ENCODE measurements around the gene EFCAB6. TPM values are rescaled to one million over a fixed set of nuclear protein-coding genes. Genes with fewer than 3 reads are reported as not detected.

EFCAB6 gene
- total RNA-seq, 3 donors from 2014 or later, result 3.0 to 9.8 (median 5.9) TPM

GRCh38 chr22:43504666-43505261, 307.3 kb downstream of the EFCAB6 start:
- Histone ChIP-seq H3K36me3 (no peaks in the 10 kb centered on the region), H3K4me1 (no peaks in the 10 kb centered on the region), H3K9me3 (no peaks in the 10 kb centered on the region), H3K27me3 (no peaks in the 10 kb centered on the region), H3K4me3 (no peak overlapping the region), H3K27ac (no peak overlapping the region)
- DNase-seq (ENCODE audit: low spot score in 2 of 2), result no peak
- TF ChIP-seq, protein P1, sequence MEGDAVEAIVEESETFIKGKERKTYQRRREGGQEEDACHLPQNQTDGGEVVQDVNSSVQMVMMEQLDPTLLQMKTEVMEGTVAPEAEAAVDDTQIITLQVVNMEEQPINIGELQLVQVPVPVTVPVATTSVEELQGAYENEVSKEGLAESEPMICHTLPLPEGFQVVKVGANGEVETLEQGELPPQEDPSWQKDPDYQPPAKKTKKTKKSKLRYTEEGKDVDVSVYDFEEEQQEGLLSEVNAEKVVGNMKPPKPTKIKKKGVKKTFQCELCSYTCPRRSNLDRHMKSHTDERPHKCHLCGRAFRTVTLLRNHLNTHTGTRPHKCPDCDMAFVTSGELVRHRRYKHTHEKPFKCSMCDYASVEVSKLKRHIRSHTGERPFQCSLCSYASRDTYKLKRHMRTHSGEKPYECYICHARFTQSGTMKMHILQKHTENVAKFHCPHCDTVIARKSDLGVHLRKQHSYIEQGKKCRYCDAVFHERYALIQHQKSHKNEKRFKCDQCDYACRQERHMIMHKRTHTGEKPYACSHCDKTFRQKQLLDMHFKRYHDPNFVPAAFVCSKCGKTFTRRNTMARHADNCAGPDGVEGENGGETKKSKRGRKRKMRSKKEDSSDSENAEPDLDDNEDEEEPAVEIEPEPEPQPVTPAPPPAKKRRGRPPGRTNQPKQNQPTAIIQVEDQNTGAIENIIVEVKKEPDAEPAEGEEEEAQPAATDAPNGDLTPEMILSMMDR (IDR thresholded peaks at IDR 0.05), result no peak
- intact Hi-C loops (cut with DNase I; ENCODE audit: low total_unique reads), result no loop called here

DNA sequence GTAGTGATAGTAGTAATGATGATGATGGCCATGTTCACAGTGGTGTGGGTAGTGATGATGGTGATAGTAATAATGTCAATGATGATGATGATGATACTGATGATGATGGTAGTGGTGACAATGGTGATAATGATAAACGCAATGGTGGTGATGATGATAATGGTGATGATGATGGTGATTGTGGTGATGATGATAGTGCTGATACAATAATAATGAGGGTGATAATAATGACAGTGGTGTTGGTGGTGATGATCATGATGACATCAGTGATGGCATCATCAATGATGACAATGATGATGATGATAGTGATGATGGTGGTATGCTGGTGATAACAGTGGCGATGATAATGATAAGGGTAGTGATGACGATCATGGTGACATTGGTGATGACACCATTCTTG, 308.0 kb downstream of the EFCAB6 start:
- intact Hi-C loops (cut with DNase I; ENCODE audit: low total_unique reads), result no loop called here

DNA sequence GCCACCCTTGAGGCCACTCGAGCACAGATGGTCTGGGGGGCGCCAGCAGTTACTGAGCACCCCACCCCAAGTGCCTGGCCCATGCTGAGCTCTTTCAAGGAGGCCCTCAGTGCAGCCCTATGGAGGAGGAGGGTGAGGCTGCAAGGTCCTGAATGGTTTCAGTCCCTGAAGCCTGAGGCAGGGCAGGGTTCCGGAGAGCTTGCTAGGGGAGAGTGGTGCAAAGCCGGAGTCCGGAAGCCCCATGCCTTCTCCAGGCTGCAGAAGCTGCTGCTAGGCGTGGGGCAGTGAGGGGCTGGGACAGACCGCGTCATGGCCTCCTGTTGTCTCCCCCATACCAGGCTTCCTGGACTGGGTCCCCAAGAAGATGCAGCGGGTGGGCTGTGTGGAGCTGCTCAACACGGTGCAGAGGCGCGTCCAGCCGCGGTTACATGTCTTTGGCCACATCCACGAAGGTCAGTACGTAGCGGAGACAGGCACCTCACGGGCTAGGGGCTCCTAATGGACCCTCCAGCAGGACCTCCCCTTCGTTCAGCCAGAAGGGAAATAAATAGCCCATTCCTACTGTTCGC, 309.7 kb downstream of the EFCAB6 start:
- DNase-seq (ENCODE audit: low spot score in 2 of 2), result no peak
- Histone ChIP-seq H3K9me3 (no peaks in the 10 kb centered on the region), H3K4me1 (no peaks in the 10 kb centered on the region), H3K4me3 (no peak overlapping the region), H3K27ac (no peak overlapping the region), H3K36me3 (no peaks in the 10 kb centered on the region), H3K27me3 (no peaks in the 10 kb centered on the region)
- intact Hi-C loops (cut with DNase I; ENCODE audit: low total_unique reads), result no loop called here
- TF ChIP-seq POLR2AphosphoS5 (IDR thresholded peaks at IDR 0.05) (no peak), POLR2A (IDR thresholded peaks at IDR 0.05) (no peak)
- TF ChIP-seq, protein P1 (IDR thresholded peaks at IDR 0.05), result no peak

More for the DNA sequence above, 308.0 kb downstream of the EFCAB6 start:
- Histone ChIP-seq H3K27ac (no peak overlapping the region), H3K4me1 (no peaks in the 10 kb centered on the region), H3K27me3 (no peaks in the 10 kb centered on the region), H3K9me3 (no peaks in the 10 kb centered on the region), H3K36me3 (no peaks in the 10 kb centered on the region), H3K4me3 (no peak overlapping the region)
- TF ChIP-seq, protein P1 (IDR thresholded peaks at IDR 0.05), result no peak
- TF ChIP-seq POLR2AphosphoS5 (IDR thresholded peaks at IDR 0.05) (no peak), POLR2A (IDR thresholded peaks at IDR 0.05) (no peak)
- no peak for DNase-seq (ENCODE audit: low spot score in 2 of 2)

DNA sequence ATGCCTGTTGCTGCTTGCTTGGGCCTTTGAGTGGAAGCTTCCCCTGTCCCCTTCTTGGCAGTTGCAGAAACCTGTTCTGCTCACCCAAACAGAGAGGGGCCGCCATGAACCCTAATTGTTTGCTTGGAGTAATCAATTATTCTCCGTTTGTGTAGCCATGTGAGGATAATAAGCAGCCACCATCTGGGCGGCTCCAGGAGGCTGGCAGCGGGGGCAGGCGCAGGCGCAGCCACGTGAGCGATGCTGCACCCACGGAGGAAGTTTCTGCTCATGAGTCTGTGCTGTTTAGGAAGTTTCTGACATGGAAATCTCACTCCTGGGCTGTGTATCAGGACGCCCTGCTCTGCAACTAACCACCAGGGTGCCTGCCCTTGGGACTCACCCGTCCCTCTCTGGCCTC, 310.2 kb downstream of the EFCAB6 start:
- no peaks in the 10 kb centered on the region for H3K36me3 ChIP-seq
- no peak overlapping the region for H3K27ac ChIP-seq
- no peaks in the 10 kb centered on the region for H3K4me1 ChIP-seq
- no peaks in the 10 kb centered on the region for H3K27me3 ChIP-seq
- intact Hi-C loops (cut with DNase I; ENCODE audit: low total_unique reads), result no loop called here
- H3K4me3 ChIP-seq, result no peak overlapping the region
- TF ChIP-seq POLR2AphosphoS5 (IDR thresholded peaks at IDR 0.05) (no peak), POLR2A (IDR thresholded peaks at IDR 0.05) (no peak)
- TF ChIP-seq, protein P1 (IDR thresholded peaks at IDR 0.05), result no peak
- no peaks in the 10 kb centered on the region for H3K9me3 ChIP-seq
- no peak for DNase-seq (ENCODE audit: low spot score in 2 of 2)

DNA sequence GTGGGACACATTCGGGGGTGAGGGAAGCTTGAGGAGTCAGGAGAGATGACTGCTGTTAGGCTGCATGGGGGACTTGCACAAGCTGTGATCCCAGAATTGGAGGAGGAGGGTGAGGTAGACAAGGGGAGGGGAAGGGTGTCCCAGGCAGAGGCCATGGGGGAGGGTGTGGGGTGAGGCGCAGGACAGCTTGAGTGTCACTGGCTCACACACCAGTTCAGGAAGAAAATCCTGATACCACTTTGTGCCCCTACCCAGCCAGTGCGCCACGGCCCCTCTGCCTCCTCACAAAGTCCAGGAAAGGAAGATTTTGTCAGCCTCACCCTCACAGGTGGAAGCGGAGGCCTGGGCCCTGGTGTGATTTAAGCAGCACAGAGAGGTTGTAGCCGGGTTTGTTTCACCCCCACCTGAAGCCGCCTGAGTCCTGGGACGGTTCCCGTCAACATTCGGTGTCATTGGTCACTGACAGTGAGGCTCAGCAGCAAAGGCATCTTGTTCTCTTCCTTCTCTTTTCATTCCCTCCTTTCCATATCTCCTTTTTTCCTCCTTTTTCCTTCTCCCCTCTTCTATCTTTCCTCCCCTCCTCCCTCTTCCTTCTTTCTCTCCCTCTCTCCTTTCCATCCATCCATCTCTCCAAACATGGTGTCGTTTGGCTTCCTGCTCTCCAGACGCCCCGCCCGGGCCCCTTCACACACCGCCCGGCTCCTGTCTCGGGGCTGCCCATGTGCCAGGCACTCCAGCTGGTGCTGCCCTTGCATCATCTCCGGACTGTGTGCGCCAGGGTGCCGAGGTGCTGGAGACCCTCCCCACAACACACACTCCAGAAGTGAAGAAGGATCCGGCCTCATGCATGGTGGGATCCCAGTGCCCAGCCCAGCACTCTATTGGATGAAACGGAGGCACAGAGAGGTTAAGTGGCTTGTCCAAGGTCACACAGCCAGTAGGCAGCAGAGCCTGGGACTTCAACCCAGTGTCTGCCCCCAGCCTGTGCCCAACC, 311.0 kb downstream of the EFCAB6 start:
- Histone ChIP-seq H3K4me3 (no peak overlapping the region), H3K4me1 (no peaks in the 10 kb centered on the region), H3K9me3 (no peaks in the 10 kb centered on the region), H3K36me3 (no peaks in the 10 kb centered on the region), H3K27ac (no peak overlapping the region), H3K27me3 (no peaks in the 10 kb centered on the region)
- intact Hi-C loops (cut with DNase I; ENCODE audit: low total_unique reads), result no loop called here
- TF ChIP-seq, protein P1 (IDR thresholded peaks at IDR 0.05), result no peak
- no peak for TF ChIP-seq POLR2A (IDR thresholded peaks at IDR 0.05)
- no peak for TF ChIP-seq POLR2AphosphoS5 (IDR thresholded peaks at IDR 0.05)
- no peak for DNase-seq (ENCODE audit: low spot score in 2 of 2)

Measured in breast epithelium (tissue), 4 donors.